ENCODE data around the gene WNT7B. TPM values are rescaled to one million over a fixed set of nuclear protein-coding genes. Genes with fewer than 3 reads are reported as not detected.

The WNT7B gene
- polyA plus RNA-seq, 1 of the 3 experiments (the other 2 are of a cell fraction), result 0.13 TPM

DNA sequence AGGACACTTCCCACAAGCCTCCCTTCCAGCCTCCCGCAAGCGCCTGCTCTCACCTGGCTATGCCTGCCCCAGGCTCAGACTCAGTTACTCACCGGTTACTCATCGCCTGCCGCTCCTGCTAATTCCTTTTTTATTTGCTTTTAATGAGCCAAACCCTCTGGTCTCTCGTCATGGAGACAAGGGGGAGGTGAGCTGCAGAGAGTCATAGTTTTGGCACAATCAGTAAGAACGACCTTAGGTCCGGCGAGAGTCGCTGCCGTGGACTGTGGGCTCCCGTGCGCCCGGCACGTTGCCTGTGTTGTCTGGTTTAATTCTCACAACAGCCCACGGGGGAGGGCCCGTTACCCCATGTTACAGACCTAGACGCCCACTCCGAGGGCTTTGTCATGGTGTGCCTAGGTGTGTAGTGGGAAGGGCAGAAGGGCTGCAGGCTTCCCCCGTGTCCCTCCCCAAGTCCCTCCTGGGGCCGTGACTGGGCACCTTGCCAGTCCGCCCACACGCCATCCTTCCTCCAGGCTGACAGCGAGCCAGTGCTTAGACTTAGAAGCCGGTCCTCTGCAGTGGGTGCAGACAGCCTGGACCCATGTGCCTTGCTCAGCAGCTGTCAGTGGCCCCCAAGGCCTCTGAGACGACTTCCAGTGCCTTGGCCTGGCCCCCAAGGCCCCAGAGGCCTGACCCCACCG is 42.2 kb downstream of the WNT7B start:
- DNase-seq, result peak; percentile 79
- no peak overlapping the region for H2AFZ ChIP-seq (ENCODE audit: low read depth)
- CTCF ChIA-PET, result interaction anchor here (0.7 to 1.8 kb wide), 2 partner anchors 71 to 293 kb away, joined by 3 to 7 read pairs; no protein-coding TSS in a partner anchor
- H4K20me1 ChIP-seq (ENCODE audit: insufficient read depth), result no peaks in the 10 kb centered on the region
- no peaks in the 10 kb centered on the region for H3K9me3 ChIP-seq
- H3K4me3 ChIP-seq (ENCODE audit: low read depth in 2 of 2, low read length in 1 of 2), result peak overlapping the region; percentile 13 to 51; a peak in 2 of 4 replicates
- H3K79me2 ChIP-seq (ENCODE audit: insufficient read depth), result no peaks in the 10 kb centered on the region
- H3K27me3 ChIP-seq (ENCODE audit: insufficient read depth), result no peaks in the 10 kb centered on the region
- H3K4me1 ChIP-seq (ENCODE audit: control insufficient read depth in 1 of 2, insufficient read depth in 2 of 2, low read depth in 1 of 2, low read length in 1 of 2), result peaks cover 5 to 10% of the 10 kb centered on the region in 2 experiments; a peak in 2 of 4 replicates
- POLR2A ChIA-PET, result no interaction called here
- TF ChIP-seq, protein P1, sequence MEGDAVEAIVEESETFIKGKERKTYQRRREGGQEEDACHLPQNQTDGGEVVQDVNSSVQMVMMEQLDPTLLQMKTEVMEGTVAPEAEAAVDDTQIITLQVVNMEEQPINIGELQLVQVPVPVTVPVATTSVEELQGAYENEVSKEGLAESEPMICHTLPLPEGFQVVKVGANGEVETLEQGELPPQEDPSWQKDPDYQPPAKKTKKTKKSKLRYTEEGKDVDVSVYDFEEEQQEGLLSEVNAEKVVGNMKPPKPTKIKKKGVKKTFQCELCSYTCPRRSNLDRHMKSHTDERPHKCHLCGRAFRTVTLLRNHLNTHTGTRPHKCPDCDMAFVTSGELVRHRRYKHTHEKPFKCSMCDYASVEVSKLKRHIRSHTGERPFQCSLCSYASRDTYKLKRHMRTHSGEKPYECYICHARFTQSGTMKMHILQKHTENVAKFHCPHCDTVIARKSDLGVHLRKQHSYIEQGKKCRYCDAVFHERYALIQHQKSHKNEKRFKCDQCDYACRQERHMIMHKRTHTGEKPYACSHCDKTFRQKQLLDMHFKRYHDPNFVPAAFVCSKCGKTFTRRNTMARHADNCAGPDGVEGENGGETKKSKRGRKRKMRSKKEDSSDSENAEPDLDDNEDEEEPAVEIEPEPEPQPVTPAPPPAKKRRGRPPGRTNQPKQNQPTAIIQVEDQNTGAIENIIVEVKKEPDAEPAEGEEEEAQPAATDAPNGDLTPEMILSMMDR (IDR thresholded peaks at IDR 0.05), result no peak
- no peak for TF ChIP-seq RFX5 (IDR thresholded peaks at IDR 0.05; ENCODE audit: low read length)
- no peak for TF ChIP-seq POLR2AphosphoS5 (IDR thresholded peaks at IDR 0.05; ENCODE audit: low read depth, low read length)
- no peak for TF ChIP-seq MEF2A (IDR thresholded peaks at IDR 0.05; ENCODE audit: borderline replicate concordance, low read depth)
- TF ChIP-seq, protein P2, sequence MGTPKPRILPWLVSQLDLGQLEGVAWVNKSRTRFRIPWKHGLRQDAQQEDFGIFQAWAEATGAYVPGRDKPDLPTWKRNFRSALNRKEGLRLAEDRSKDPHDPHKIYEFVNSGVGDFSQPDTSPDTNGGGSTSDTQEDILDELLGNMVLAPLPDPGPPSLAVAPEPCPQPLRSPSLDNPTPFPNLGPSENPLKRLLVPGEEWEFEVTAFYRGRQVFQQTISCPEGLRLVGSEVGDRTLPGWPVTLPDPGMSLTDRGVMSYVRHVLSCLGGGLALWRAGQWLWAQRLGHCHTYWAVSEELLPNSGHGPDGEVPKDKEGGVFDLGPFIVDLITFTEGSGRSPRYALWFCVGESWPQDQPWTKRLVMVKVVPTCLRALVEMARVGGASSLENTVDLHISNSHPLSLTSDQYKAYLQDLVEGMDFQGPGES (IDR thresholded peaks at IDR 0.05; ENCODE audit: low read depth, low read length), result no peak
- TF ChIP-seq MXI1 (IDR thresholded peaks at IDR 0.05; ENCODE audit: low read depth, low read length), result peak; percentile 69
- TF ChIP-seq GABPA (IDR thresholded peaks at IDR 0.05; ENCODE audit: low read depth), result no peak
- TF ChIP-seq NFIC (IDR thresholded peaks at IDR 0.05; ENCODE audit: borderline replicate concordance), result peak; percentile 20; the same call in 1 of the 2 replicates
- TF ChIP-seq EP300 (IDR thresholded peaks at IDR 0.05; ENCODE audit: borderline replicate concordance in 1 of 2, low read depth in 1 of 2, low read length in 1 of 2), result no peak
- peak; percentile 70 for TF ChIP-seq FOSL2 (IDR thresholded peaks at IDR 0.05; ENCODE audit: borderline replicate concordance, low read depth)
- TF ChIP-seq, protein P3, sequence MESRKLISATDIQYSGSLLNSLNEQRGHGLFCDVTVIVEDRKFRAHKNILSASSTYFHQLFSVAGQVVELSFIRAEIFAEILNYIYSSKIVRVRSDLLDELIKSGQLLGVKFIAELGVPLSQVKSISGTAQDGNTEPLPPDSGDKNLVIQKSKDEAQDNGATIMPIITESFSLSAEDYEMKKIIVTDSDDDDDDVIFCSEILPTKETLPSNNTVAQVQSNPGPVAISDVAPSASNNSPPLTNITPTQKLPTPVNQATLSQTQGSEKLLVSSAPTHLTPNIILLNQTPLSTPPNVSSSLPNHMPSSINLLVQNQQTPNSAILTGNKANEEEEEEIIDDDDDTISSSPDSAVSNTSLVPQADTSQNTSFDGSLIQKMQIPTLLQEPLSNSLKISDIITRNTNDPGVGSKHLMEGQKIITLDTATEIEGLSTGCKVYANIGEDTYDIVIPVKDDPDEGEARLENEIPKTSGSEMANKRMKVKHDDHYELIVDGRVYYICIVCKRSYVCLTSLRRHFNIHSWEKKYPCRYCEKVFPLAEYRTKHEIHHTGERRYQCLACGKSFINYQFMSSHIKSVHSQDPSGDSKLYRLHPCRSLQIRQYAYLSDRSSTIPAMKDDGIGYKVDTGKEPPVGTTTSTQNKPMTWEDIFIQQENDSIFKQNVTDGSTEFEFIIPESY (IDR thresholded peaks at IDR 0.05; ENCODE audit: borderline replicate concordance, low read depth), result no peak
- TF ChIP-seq TCF12 (IDR thresholded peaks at IDR 0.05), result peak; percentile 41; the same call in 1 of the 2 replicates
- H3K9ac ChIP-seq, result no peak overlapping the region
- H3K36me3 ChIP-seq (replicated peaks in 1 of 2; ENCODE audit: control insufficient read depth in 1 of 2, insufficient read depth in 2 of 2, low read length in 1 of 2), result no peaks in the 10 kb centered on the region
- peak overlapping the region; percentile 83 for H3K4me2 ChIP-seq
- peaks cover 3% of the 10 kb centered on the region for H3F3A ChIP-seq (replicated peaks; ENCODE audit: insufficient read depth)
- H3K27ac ChIP-seq (ENCODE audit: low read depth in 2 of 2, low read length in 1 of 2), result no peak overlapping the region
- H3K9me2 ChIP-seq, result no peaks in the 10 kb centered on the region
- 5% methylated on average over 23 of the region's 27 CpGs for WGBS (ENCODE audit: low lambda C conversion rate)
